Astrocyte (in vitro differentiated cells and primary cell): ENCODE results near the gene DMRT2.

Experiments
- EZH2 ChIP-seq: IDR thresholded peaks from 2 replicates; pipeline ENCODE4 v1.6.1; 2012; ENCODE audit warnings: mild to moderate bottlenecking, low read length, inconsistent platforms; ENCODE audit not compliant: insufficient read depth
- TF ChIP-seq, protein P1 (sequence below): IDR thresholded peaks from 2 replicates; pipeline ENCODE4 v1.5.1; 2011; ENCODE audit warnings: low read depth, mild to moderate bottlenecking, inconsistent platforms, low read length, moderate library complexity; ENCODE audit not compliant: insufficient read depth

DNA sequence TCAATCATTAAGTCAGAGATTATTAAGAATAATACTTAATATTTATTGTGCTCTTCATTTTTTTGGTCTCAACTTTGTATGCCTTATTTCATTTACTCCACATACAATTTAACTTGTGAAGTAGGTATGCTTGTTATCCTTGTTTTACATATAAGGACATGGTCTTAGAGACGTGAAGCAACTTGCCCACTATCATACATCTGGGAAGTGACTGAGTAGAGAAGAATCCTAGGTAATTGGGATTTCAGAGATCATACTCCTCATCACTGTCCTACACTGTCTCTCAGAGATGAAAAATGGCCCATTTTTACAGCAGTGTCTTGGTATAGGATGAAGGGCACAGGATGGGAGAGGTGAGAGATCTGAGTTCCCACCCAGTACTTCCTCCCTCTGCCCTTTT is 23.3 kb downstream of the DMRT2 start:
- TF ChIP-seq, protein P1, sequence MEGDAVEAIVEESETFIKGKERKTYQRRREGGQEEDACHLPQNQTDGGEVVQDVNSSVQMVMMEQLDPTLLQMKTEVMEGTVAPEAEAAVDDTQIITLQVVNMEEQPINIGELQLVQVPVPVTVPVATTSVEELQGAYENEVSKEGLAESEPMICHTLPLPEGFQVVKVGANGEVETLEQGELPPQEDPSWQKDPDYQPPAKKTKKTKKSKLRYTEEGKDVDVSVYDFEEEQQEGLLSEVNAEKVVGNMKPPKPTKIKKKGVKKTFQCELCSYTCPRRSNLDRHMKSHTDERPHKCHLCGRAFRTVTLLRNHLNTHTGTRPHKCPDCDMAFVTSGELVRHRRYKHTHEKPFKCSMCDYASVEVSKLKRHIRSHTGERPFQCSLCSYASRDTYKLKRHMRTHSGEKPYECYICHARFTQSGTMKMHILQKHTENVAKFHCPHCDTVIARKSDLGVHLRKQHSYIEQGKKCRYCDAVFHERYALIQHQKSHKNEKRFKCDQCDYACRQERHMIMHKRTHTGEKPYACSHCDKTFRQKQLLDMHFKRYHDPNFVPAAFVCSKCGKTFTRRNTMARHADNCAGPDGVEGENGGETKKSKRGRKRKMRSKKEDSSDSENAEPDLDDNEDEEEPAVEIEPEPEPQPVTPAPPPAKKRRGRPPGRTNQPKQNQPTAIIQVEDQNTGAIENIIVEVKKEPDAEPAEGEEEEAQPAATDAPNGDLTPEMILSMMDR, result no peak
- TF ChIP-seq EZH2, result no peak
